OCI-M2 (cell line): Measurements from ENCODE around the gene LRGUK.

ENCODE experiments used
- DNase-seq: peaks from one replicate; lab custom pipeline; 2025; ENCODE audit not compliant: unreplicated experiment; lab: John Stamatoyannopoulos, UW

LRGUK gene

GRCh38 chr7:134297489-134297888 lies 170.3 kb downstream of the LRGUK start:
- no peak for DNase-seq

- DNase-seq = no peak
Observed at GRCh38 chr7:134298902-134299683, 172.0 kb downstream of the LRGUK start.

- no peak for DNase-seq
Observed at GRCh38 chr7:134300988-134301387, 173.8 kb downstream of the LRGUK start.

GRCh38 chr7:134301592-134301991 lies 174.5 kb downstream of the LRGUK start:
- no peak for DNase-seq

GRCh38 chr7:134302120-134302519 lies 175.0 kb downstream of the LRGUK start:
- no peak for DNase-seq

- DNase-seq = no peak
Observed at GRCh38 chr7:134307320-134307719, 180.2 kb downstream of the LRGUK start.

GRCh38 chr7:134308548-134308947 lies 181.4 kb downstream of the LRGUK start:
- no peak for DNase-seq

GRCh38 chr7:134311807-134312206 lies 184.7 kb downstream of the LRGUK start:
- DNase-seq = no peak

GRCh38 chr7:134312717-134313116 lies 185.6 kb downstream of the LRGUK start:
- DNase-seq = no peak

- no peak for DNase-seq
Observed at GRCh38 chr7:134313543-134313942, 186.4 kb downstream of the LRGUK start.
